HepG2 (cell line): ENCODE data around the gene SLC35A2. TPM values are rescaled to one million over a fixed set of nuclear protein-coding genes. Genes with fewer than 3 reads are reported as not detected.

Source experiments
- ATAC-seq: fragments of 200-7000 bp; cut with Tn5 transposase; 3 replicates; pipeline ENCODE4 v1.9.1; 2020; ENCODE audit warnings: mild to moderate bottlenecking, moderate library complexity
- BruUV-seq: library from RNA; stranded (reverse); fragments of 400-500 nt; replicated peaks from 2 replicates; lab custom pipeline; 2021; lab: Mats Ljungman, UMichigan
- CTCF ChIA-PET: fragments of 300-600 bp; formaldehyde crosslinking; extraction: SDS; loops from one replicate; lab custom pipeline; 2021; ENCODE audit warnings: low total read pairs, inconsistent platforms, low intra/inter-chr PET ratio; lab: Yijun Ruan, JAX
- POLR2A ChIA-PET: fragments of 350-600 bp; sonication (Branson Sonifier 250); formaldehyde crosslinking; loops from one replicate; lab custom pipeline; 2020; ENCODE audit warnings: antibody characterized with exemption, inconsistent platforms; lab: Yijun Ruan, JAX
- DNase-seq: peaks from one replicate; pipeline ENCODE4 v3.0.0-alpha.2; 2015; ENCODE audit warnings: low spot score
- FAIRE-seq: peaks from 3 replicates; lab custom pipeline; 2011; peaks lifted over from hg19 to GRCh38; lab: Jason Lieb, UNC
- H2AFZ ChIP-seq: one replicate; pipeline ENCODE4 v1.6.1; 2011; ENCODE audit warnings: low read length, inconsistent platforms
- H3K27ac ChIP-seq: fragments of 300-600 bp; 3 replicates; pipeline ENCODE4 v1.8.0; 2011; ENCODE audit warnings: mixed run types, mild to moderate bottlenecking, mixed read lengths, low read length, inconsistent platforms; ENCODE audit not compliant: insufficient read depth; ENCODE audit errors: extremely low read length
- H3K27me3 ChIP-seq, 2 experiments: fragments of 200-600 bp in 1 of 2; 2 replicates in 1 of 2; 3 replicates in 1 of 2; pipeline versions ENCODE4 v1.6.0 to v1.8.0; 2011; ENCODE audit warnings: low read length in 2 of 2, mild to moderate bottlenecking in 2 of 2, moderate library complexity in 2 of 2, inconsistent platforms in 1 of 2; ENCODE audit not compliant: insufficient read depth in 2 of 2, control insufficient read depth in 1 of 2
- H3K36me3 ChIP-seq, 2 experiments: fragments of 200-600 bp in 1 of 2; replicated peaks in 1 of 2; 2 replicates in 1 of 2; 3 replicates in 1 of 2; pipeline versions ENCODE4 v1.5.1 to v1.8.0; 2011; ENCODE audit warnings: low read length in 2 of 2, inconsistent platforms in 1 of 2; ENCODE audit not compliant: insufficient read depth in 2 of 2, control insufficient read depth in 1 of 2
- H3K4me1 ChIP-seq: 2 replicates; pipeline ENCODE4 v1.5.1; 2012; ENCODE audit warnings: low read length, inconsistent platforms; ENCODE audit not compliant: insufficient read depth
- H3K4me2 ChIP-seq: 2 replicates; pipeline ENCODE4 v1.6.0; 2011; ENCODE audit warnings: low read depth, low read length, inconsistent platforms
- H3K4me3 ChIP-seq, 3 experiments: fragments of 200-600 bp in 1 of 3; sonication (generic), shearing (Covaris generic) in 1 of 3; replicated peaks in 1 of 3; 2 replicates each; pipeline ENCODE4 v1.5.1; 2011 to 2016; ENCODE audit warnings: low read length in 3 of 3, inconsistent platforms in 2 of 3, low read depth in 2 of 3, mild to moderate bottlenecking in 2 of 3, control low read depth in 1 of 3, mixed read lengths in 1 of 3; ENCODE audit not compliant: insufficient read depth in 1 of 3
- H3K79me2 ChIP-seq: one replicate; pipeline ENCODE4 v1.6.1; 2011; ENCODE audit warnings: low read length, inconsistent platforms; ENCODE audit not compliant: insufficient read depth
- H3K9ac ChIP-seq: 2 replicates; pipeline ENCODE4 v1.6.0; 2011; ENCODE audit warnings: mild to moderate bottlenecking, low read depth, low read length, inconsistent platforms; ENCODE audit not compliant: insufficient read depth
- H3K9me3 ChIP-seq: 2 replicates; pipeline ENCODE4 v1.5.1; 2012; ENCODE audit warnings: mild to moderate bottlenecking, low read length
- H4K20me1 ChIP-seq: 2 replicates; pipeline ENCODE4 v1.6.0; 2011; ENCODE audit warnings: inconsistent platforms, mild to moderate bottlenecking, low read length, moderate library complexity; ENCODE audit not compliant: insufficient read depth
- ARHGAP35 ChIP-seq: sonication (generic); formaldehyde crosslinking; IDR thresholded peaks from 2 replicates; pipeline ENCODE4 v1.9.0; 2022; ENCODE audit warnings: mild to moderate bottlenecking, inconsistent platforms, moderate library complexity, missing genetic modification reagents, borderline replicate concordance
- CBX2 ChIP-seq, 2 experiments: fragments of 200-600 bp in 1 of 2; sonication (generic); formaldehyde crosslinking in 1 of 2; IDR thresholded peaks; 2 replicates each; pipeline versions ENCODE4 v1.7.0 to v1.8.1; 2018 to 2022; ENCODE audit warnings: low read depth in 2 of 2, low read length in 1 of 2, mild to moderate bottlenecking in 1 of 2, missing genetic modification reagents in 1 of 2
- FOXP4 ChIP-seq: sonication (generic); formaldehyde crosslinking; IDR thresholded peaks from 2 replicates; pipeline ENCODE4 v1.4.0; 2020; ENCODE audit warnings: missing genetic modification reagents
- GPBP1L1 ChIP-seq: sonication (generic); formaldehyde crosslinking; IDR thresholded peaks from 2 replicates; pipeline ENCODE4 v1.5.0; 2020; ENCODE audit warnings: mild to moderate bottlenecking, missing genetic modification reagents
- JUND ChIP-seq: sonication (generic); formaldehyde crosslinking; IDR thresholded peaks from 2 replicates; pipeline ENCODE4 v1.8.0; 2022; ENCODE audit warnings: mild to moderate bottlenecking, missing genetic modification reagents
- KLF15 ChIP-seq: sonication (generic); formaldehyde crosslinking; IDR thresholded peaks from 2 replicates; pipeline ENCODE4 v1.8.1; 2023; ENCODE audit warnings: borderline replicate concordance, mild to moderate bottlenecking, inconsistent platforms, missing genetic modification reagents, mixed read lengths
- POGZ ChIP-seq: sonication (generic); formaldehyde crosslinking; IDR thresholded peaks from 2 replicates; pipeline ENCODE4 v1.4.0; 2020; ENCODE audit warnings: mild to moderate bottlenecking, missing genetic modification reagents
- PRMT3 ChIP-seq: sonication (generic); formaldehyde crosslinking; IDR thresholded peaks from 2 replicates; pipeline ENCODE4 v1.8.1; 2022; ENCODE audit warnings: low read depth, mild to moderate bottlenecking, moderate library complexity, missing genetic modification reagents, borderline replicate concordance
- RFXAP ChIP-seq: sonication (generic); formaldehyde crosslinking; IDR thresholded peaks from 2 replicates; pipeline ENCODE4 v1.4.0; 2020; ENCODE audit warnings: missing genetic modification reagents, borderline replicate concordance
- SNAPC5 ChIP-seq: sonication (generic); formaldehyde crosslinking; IDR thresholded peaks from 2 replicates; pipeline ENCODE4 v1.8.1; 2023; ENCODE audit warnings: mild to moderate bottlenecking, missing genetic modification reagents, borderline replicate concordance
- ZNF780A ChIP-seq: sonication (generic); formaldehyde crosslinking; IDR thresholded peaks from 2 replicates; pipeline ENCODE4 v1.8.0; 2022; ENCODE audit warnings: mild to moderate bottlenecking, missing genetic modification reagents, moderate library complexity
- WGBS: methylation state at CpG from one replicate; pipeline ENCODE4 v1.1.6; 2017; ENCODE audit warnings: low lambda C conversion rate; 5-methylcytosine and 5-hydroxymethylcytosine counted together
- in situ Hi-C: cut with HindIII; loops from 2 replicates; pipeline ENCODE4 v1.10.0; 2017; ENCODE audit warnings: low pct_unique_long_range_greater_than_20kb; ENCODE audit not compliant: extremely low pct_ligation_motif_present
- intact Hi-C: fragments of 100-400 bp; cut with micrococcal nuclease; formaldehyde crosslinking; loops from one replicate; pipeline ENCODE4 v1.10.0; 2022; ENCODE audit not compliant: unreplicated experiment
- polyA plus RNA-seq, 8 experiments: library from polyadenylated mRNA; depleted of rRNA in 3 of 8; stranded (reverse) in 7 of 8; unstranded in 1 of 8; fragments of >200 nt; fragmentation: Illumina TruSeq in 4 of 8; extraction: Trizol in 4 of 8; gene quantifications; 2 replicates each; pipeline versions ENCODE4 v1.2.1 to v1.2.3, GENCODE V29; 2011 to 2016; ENCODE audit warnings: low read depth in 4 of 8, missing spikeins in 1 of 8, mixed read lengths in 1 of 8; ENCODE audit not compliant: insufficient read depth in 1 of 8
- total RNA-seq, 5 experiments: library from RNA; depleted of rRNA; stranded (reverse); fragments of >200 nt; fragmentation: Illumina TruSeq; extraction: Trizol; gene quantifications; 2 replicates each; pipeline ENCODE4 v1.2.3, GENCODE V29; 2016; ENCODE audit warnings: low read depth in 1 of 5

The SLC35A2 gene
- total and polyA plus RNA-seq, 2 of the 13 experiments (the other 11 are each of a cell fraction or from before 2014, with no cell fraction given) = 32.1 to 40.8 TPM

- TF ChIP-seq GPBP1L1 (CRISPR knock-in tag) = no peak
- no peak for TF ChIP-seq ZNF780A
- no peak for TF ChIP-seq PRMT3 (CRISPR knock-in tag)
- no peak for TF ChIP-seq POGZ (CRISPR knock-in tag)
- TF ChIP-seq, all 625 proteins: peak for 42
Observed at GRCh38 chrX:48917139-48918001, 5.9 kb upstream of the SLC35A2 start (continued).

- H3K4me3 ChIP-seq = no peak overlapping the region
- no peak for ATAC-seq
- no peak overlapping the region for H3K9ac ChIP-seq
- peaks cover 0 to 17% of the 10 kb centered on the region in 2 experiments; a peak in 2 of 5 replicates for H3K36me3 ChIP-seq
- TF ChIP-seq JUND (CRISPR knock-in tag) (no peak), FOXP4 (CRISPR knock-in tag) (no peak), RFXAP (no peak), CBX2 (IDR thresholded peaks at IDR 0.05; ENCODE audit: low read depth, low read length) (no peak), CBX2 (CRISPR knock-in tag; IDR thresholded peaks at IDR 0.05; ENCODE audit: low read depth) (no peak), SNAPC5 (CRISPR knock-in tag) (no peak), ARHGAP35 (CRISPR knock-in tag) (no peak), KLF15 (CRISPR knock-in tag) (no peak)
- H3K27ac ChIP-seq = no peak overlapping the region
- whole genome bisulfite sequencing = no CpG with 5 or more reads among the region's 13 CpGs
- no peaks in the 10 kb centered on the region for H3K9me3 ChIP-seq
- no peak for DNase-seq
- POLR2A ChIA-PET = no interaction called here
- in situ Hi-C loops (no loop called here), intact Hi-C loops (loop anchor here (5.0 to 10.0 kb wide), 2 partner anchors 150 to 268 kb away; partner anchors contain the start of gene GLOD5)
- no peaks in the 10 kb centered on the region for H4K20me1 ChIP-seq
- no peaks in the 10 kb centered on the region; a peak in 1 of 5 replicates for H3K27me3 ChIP-seq
- H2AFZ ChIP-seq = no peak overlapping the region
- BruUV-seq = no TSS peak
- CTCF ChIA-PET = no interaction called here
- H3K4me2 ChIP-seq = no peak overlapping the region
- H3K4me1 ChIP-seq = peaks cover 35% of the 10 kb centered on the region
- H3K79me2 ChIP-seq = peaks cover 27% of the 10 kb centered on the region
- FAIRE-seq = no peak
Observed at GRCh38 chrX:48914593-48915493, 3.4 kb upstream of the SLC35A2 start.
